HCT116 (cell line): ENCODE results near the gene ZNF417. TPM values are rescaled to one million over a fixed set of nuclear protein-coding genes. Genes with fewer than 3 reads are reported as not detected.

ENCODE experiments used
- ATAC-seq: fragments of 200-7000 bp; cut with Tn5 transposase; 2 replicates; pipeline ENCODE4 v1.9.1; 2020; ENCODE audit warnings: mild to moderate bottlenecking, moderate library complexity
- BruUV-seq: library from RNA; stranded (reverse); fragments of 400-500 nt; replicated peaks from 2 replicates; lab custom pipeline; 2021; lab: Mats Ljungman, UMichigan
- CTCF ChIA-PET: fragments of 300-600 bp; sonication (Branson Sonifier 250); formaldehyde crosslinking; loops from one replicate; lab custom pipeline; 2021; ENCODE audit warnings: antibody characterized with exemption; lab: Charles Lee
- POLR2A ChIA-PET: fragments of 300-600, 350-600 bp; sonication (Branson Sonifier 250); formaldehyde crosslinking; loops from one replicate; lab custom pipeline; 2021; ENCODE audit warnings: antibody characterized with exemption; lab: Charles Lee
- RAD21 ChIA-PET, 2 experiments: fragments of 300-600 bp; sonication (Branson Sonifier 250); formaldehyde crosslinking; loops; one replicate each; lab custom pipeline; 2023; ENCODE audit warnings: low total read pairs in 2 of 2; ENCODE audit not compliant: uncharacterized antibody in 2 of 2, unreplicated experiment in 2 of 2, low non-redundant PET in 1 of 2; lab: Charles Lee
- DNase-seq: peaks from one replicate; pipeline ENCODE4 v3.0.0-alpha.2; 2010; ENCODE audit warnings: low read depth, low spot score
- H2AFZ ChIP-seq: fragments of 200-600 bp; shearing (Covaris generic), sonication (generic); 2 replicates; pipeline ENCODE4 v1.6.1; 2017; ENCODE audit warnings: low read depth, mixed run types, mixed read lengths, antibody characterized with exemption, low read length; ENCODE audit not compliant: poor library complexity, severe bottlenecking
- H3K27ac ChIP-seq: 2 replicates; pipeline ENCODE4 v1.5.1; 2012; ENCODE audit warnings: low read depth, low read length
- H3K27me3 ChIP-seq: fragments of 200-600 bp; sonication (generic); 2 replicates; pipeline ENCODE4 v1.6.1; 2016; ENCODE audit warnings: mixed run types, low read length, mixed read lengths; ENCODE audit not compliant: insufficient read depth
- H3K36me3 ChIP-seq, 2 experiments: fragments of 200-500 bp in 1 of 2; fragments of 200-600 bp in 1 of 2; sonication (Bioruptor generic) in 1 of 2; sonication (generic) in 1 of 2; 2 replicates each; pipeline versions ENCODE4 v1.5.1 to v1.6.1; 2014 to 2016; ENCODE audit warnings: low read length in 2 of 2, inconsistent platforms in 1 of 2, mixed read lengths in 1 of 2, mixed run types in 1 of 2; ENCODE audit not compliant: insufficient read depth in 2 of 2, control insufficient read depth in 1 of 2
- H3K4me1 ChIP-seq, 2 experiments: fragments of 200-600 bp in 1 of 2; sonication (generic) in 1 of 2; 2 replicates each; pipeline versions ENCODE4 v1.5.1 to v1.6.1; 2012 to 2017; ENCODE audit warnings: low read length in 2 of 2, inconsistent platforms in 1 of 2, mild to moderate bottlenecking in 1 of 2, mixed read lengths in 1 of 2, mixed run types in 1 of 2, moderate library complexity in 1 of 2; ENCODE audit not compliant: insufficient read depth in 2 of 2, control insufficient read depth in 1 of 2
- H3K4me2 ChIP-seq: fragments of 200-600 bp; sonication (generic); 2 replicates; pipeline ENCODE4 v1.6.1; 2017; ENCODE audit warnings: mixed run types, low read length, mixed read lengths
- H3K4me3 ChIP-seq, 2 experiments: fragments of 200-600 bp in 1 of 2; sonication (generic) in 1 of 2; replicated peaks in 1 of 2; 2 replicates each; pipeline ENCODE4 v1.5.1; 2011 to 2016; ENCODE audit warnings: low read length in 2 of 2, control low read depth in 1 of 2, low read depth in 1 of 2, mild to moderate bottlenecking in 1 of 2, mixed read lengths in 1 of 2, mixed run types in 1 of 2
- H3K79me2 ChIP-seq: fragments of 200-600 bp; sonication (generic); 2 replicates; pipeline ENCODE4 v1.6.1; 2017; ENCODE audit warnings: mild to moderate bottlenecking, mixed run types, low read length, moderate library complexity, mixed read lengths; ENCODE audit not compliant: insufficient read depth
- H3K9ac ChIP-seq: fragments of 200-600 bp; sonication (generic); 2 replicates; pipeline ENCODE4 v1.6.1; 2016; ENCODE audit warnings: low read length, mixed read lengths
- H3K9me2 ChIP-seq: fragments of 200-600 bp; sonication (generic), shearing (Covaris generic); 2 replicates; pipeline ENCODE4 v1.6.1; 2017; ENCODE audit warnings: mixed run types, mild to moderate bottlenecking, moderate library complexity; ENCODE audit not compliant: insufficient read depth
- H3K9me3 ChIP-seq, 2 experiments: fragments of 200-500 bp in 1 of 2; fragments of 200-600 bp in 1 of 2; sonication (Bioruptor generic) in 1 of 2; sonication (generic) in 1 of 2; 2 replicates each; pipeline ENCODE4 v1.6.1; 2014 to 2017; ENCODE audit warnings: low read length in 2 of 2, mixed read lengths in 2 of 2, inconsistent platforms in 1 of 2, low read depth in 1 of 2, mild to moderate bottlenecking in 1 of 2, mixed run types in 1 of 2, moderate library complexity in 1 of 2; ENCODE audit not compliant: control insufficient read depth in 1 of 2, insufficient read depth in 1 of 2
- H4K20me1 ChIP-seq: fragments of 200-600 bp; sonication (generic), shearing (Covaris generic); 2 replicates; pipeline ENCODE4 v1.6.1; 2017; ENCODE audit warnings: mixed run types, mild to moderate bottlenecking, moderate library complexity; ENCODE audit not compliant: insufficient read depth
- EGR1 ChIP-seq: IDR thresholded peaks from 2 replicates; pipeline ENCODE4 v1.6.1; 2012; ENCODE audit warnings: low read depth
- EZH2phosphoT487 ChIP-seq: fragments of 200-600 bp; IDR thresholded peaks from 2 replicates; pipeline ENCODE4 v1.6.1; 2018; ENCODE audit warnings: antibody characterized with exemption, borderline replicate concordance
- FOSL1 ChIP-seq: IDR thresholded peaks from 2 replicates; pipeline ENCODE4 v1.6.1; 2012; ENCODE audit warnings: low read depth
- JUND ChIP-seq: IDR thresholded peaks from 2 replicates; pipeline ENCODE4 v1.6.1; 2012
- POLR2A ChIP-seq: IDR thresholded peaks from 2 replicates; pipeline ENCODE4 v1.7.0; 2011; ENCODE audit warnings: borderline replicate concordance; ENCODE audit not compliant: insufficient read depth, insufficient read length; ENCODE audit errors: extremely low read depth
- POLR2AphosphoS5 ChIP-seq: IDR thresholded peaks from 2 replicates; pipeline ENCODE4 v1.6.1; 2011; ENCODE audit warnings: mild to moderate bottlenecking, low read depth, low read length, moderate library complexity
- SIN3A ChIP-seq: IDR thresholded peaks from 2 replicates; pipeline ENCODE4 v1.6.1; 2012; ENCODE audit warnings: low read depth
- SP1 ChIP-seq: IDR thresholded peaks from 2 replicates; pipeline ENCODE4 v1.6.1; 2012; ENCODE audit warnings: low read depth
- SRF ChIP-seq: IDR thresholded peaks from 2 replicates; pipeline ENCODE4 v1.6.1; 2012; ENCODE audit warnings: low read depth
- TCF7L2 ChIP-seq: IDR thresholded peaks from 2 replicates; pipeline ENCODE4 v1.7.0; 2011; ENCODE audit warnings: borderline replicate concordance, inconsistent platforms; ENCODE audit not compliant: insufficient read depth, insufficient read length; ENCODE audit errors: extremely low read depth
- YY1 ChIP-seq: IDR thresholded peaks from 2 replicates; pipeline ENCODE4 v1.6.1; 2011; ENCODE audit warnings: low read length, low read depth, moderate library complexity, mild to moderate bottlenecking; ENCODE audit not compliant: insufficient replicate concordance; ENCODE audit errors: extremely low read depth
- ZNF274 ChIP-seq: fragments of 200-500 bp; sonication (Bioruptor generic); IDR thresholded peaks from 2 replicates; pipeline ENCODE4 v1.6.1; 2014; ENCODE audit warnings: mild to moderate bottlenecking, low read depth, low read length, inconsistent platforms
- intact Hi-C: fragments of 100-400 bp; cut with micrococcal nuclease; formaldehyde crosslinking; loops from 2 replicates; pipeline ENCODE4 v1.10.0; 2022
- total RNA-seq: library from RNA; stranded (reverse); gene quantifications from one replicate; pipeline ENCODE4 v1.2.1, GENCODE V29; 2021; ENCODE audit not compliant: unreplicated experiment
- TF ChIP-seq, protein P1 (sequence below): IDR thresholded peaks from 2 replicates; pipeline ENCODE4 v1.6.1; 2012; ENCODE audit warnings: low read depth
- TF ChIP-seq, protein P2 (sequence below): IDR thresholded peaks from 2 replicates; pipeline ENCODE4 v1.6.1; 2012
- TF ChIP-seq, protein P3 (sequence below): IDR thresholded peaks from 2 replicates; pipeline ENCODE4 v1.6.1; 2012
- TF ChIP-seq, protein P4 (sequence below): IDR thresholded peaks from 2 replicates; pipeline ENCODE4 v1.6.1; 2011; ENCODE audit warnings: mild to moderate bottlenecking, low read length, moderate library complexity; ENCODE audit not compliant: insufficient replicate concordance; ENCODE audit errors: extremely low read depth

ZNF417 gene
- total RNA-seq, 1 experiment from 2014 or later: 6.8 TPM

DNA sequence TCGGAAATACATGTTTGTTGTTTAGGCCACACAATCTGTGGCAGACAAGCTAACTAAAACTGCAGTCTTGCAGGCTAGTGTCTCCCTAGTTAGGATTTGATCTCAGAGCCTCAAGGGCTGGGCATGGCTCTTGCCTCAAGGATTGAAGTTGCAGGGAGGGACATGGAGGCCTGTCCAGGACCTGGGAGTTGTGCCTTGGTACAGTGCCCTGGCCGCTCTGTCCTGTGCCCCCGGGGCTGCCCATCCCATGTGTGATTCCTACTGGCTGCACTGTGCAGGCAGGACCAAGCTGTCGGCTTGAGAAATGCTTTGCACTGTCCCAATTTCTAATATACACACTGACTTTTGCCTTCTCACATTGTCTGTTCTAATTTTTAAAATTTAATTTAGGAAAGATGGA lies 38.6 kb upstream of the ZNF417 start (continued):
- TF ChIP-seq, protein P1, sequence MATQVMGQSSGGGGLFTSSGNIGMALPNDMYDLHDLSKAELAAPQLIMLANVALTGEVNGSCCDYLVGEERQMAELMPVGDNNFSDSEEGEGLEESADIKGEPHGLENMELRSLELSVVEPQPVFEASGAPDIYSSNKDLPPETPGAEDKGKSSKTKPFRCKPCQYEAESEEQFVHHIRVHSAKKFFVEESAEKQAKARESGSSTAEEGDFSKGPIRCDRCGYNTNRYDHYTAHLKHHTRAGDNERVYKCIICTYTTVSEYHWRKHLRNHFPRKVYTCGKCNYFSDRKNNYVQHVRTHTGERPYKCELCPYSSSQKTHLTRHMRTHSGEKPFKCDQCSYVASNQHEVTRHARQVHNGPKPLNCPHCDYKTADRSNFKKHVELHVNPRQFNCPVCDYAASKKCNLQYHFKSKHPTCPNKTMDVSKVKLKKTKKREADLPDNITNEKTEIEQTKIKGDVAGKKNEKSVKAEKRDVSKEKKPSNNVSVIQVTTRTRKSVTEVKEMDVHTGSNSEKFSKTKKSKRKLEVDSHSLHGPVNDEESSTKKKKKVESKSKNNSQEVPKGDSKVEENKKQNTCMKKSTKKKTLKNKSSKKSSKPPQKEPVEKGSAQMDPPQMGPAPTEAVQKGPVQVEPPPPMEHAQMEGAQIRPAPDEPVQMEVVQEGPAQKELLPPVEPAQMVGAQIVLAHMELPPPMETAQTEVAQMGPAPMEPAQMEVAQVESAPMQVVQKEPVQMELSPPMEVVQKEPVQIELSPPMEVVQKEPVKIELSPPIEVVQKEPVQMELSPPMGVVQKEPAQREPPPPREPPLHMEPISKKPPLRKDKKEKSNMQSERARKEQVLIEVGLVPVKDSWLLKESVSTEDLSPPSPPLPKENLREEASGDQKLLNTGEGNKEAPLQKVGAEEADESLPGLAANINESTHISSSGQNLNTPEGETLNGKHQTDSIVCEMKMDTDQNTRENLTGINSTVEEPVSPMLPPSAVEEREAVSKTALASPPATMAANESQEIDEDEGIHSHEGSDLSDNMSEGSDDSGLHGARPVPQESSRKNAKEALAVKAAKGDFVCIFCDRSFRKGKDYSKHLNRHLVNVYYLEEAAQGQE: no peak
- TF ChIP-seq POLR2AphosphoS5 (no peak), JUND (no peak), SP1 (no peak), SRF (no peak), EZH2phosphoT487 (no peak), YY1 (no peak), ZNF274 (no peak), FOSL1 (no peak), POLR2A (no peak)
- TF ChIP-seq, all 23 proteins: peak for 0

DNA sequence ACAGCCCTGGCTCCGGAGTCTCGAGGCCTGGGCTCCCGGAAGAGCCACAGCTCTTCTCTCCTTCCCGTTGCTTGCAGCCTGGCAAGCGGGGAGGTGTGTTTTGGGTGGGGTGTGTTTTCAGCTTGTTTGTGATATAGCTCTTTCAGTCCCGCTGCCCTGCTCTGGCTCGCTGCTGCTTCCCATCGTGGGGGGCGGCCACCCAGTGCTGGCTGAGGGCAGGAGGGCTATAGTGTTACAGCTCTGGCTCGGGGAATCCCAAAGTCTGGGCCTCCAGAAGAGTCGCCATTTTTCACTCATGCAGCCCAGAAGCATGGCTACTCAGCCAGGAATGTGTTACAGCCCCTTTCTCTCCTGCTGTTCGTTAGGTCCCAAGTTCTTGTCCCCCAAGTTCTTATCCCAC lies 33.3 kb upstream of the ZNF417 start:
- H3K9ac ChIP-seq: no peak overlapping the region
- POLR2A ChIA-PET: no interaction called here
- H3K27me3 ChIP-seq: no peaks in the 10 kb centered on the region
- no peak for DNase-seq
- H2AFZ ChIP-seq: no peak overlapping the region
- H4K20me1 ChIP-seq: no peaks in the 10 kb centered on the region
- CTCF ChIA-PET: no interaction called here
- no peak overlapping the region for H3K27ac ChIP-seq
- H3K36me3 ChIP-seq: no peaks in the 10 kb centered on the region
- H3K9me3 ChIP-seq: peaks cover 0 to 20% of the 10 kb centered on the region in 2 experiments; a peak in 2 of 4 replicates
- no peak overlapping the region for H3K4me2 ChIP-seq
- no peak overlapping the region for H3K4me3 ChIP-seq
- intact Hi-C loops: no loop called here
- no peaks in the 10 kb centered on the region for H3K4me1 ChIP-seq
- no peaks in the 10 kb centered on the region for H3K9me2 ChIP-seq
- H3K79me2 ChIP-seq: no peaks in the 10 kb centered on the region
- RAD21 ChIA-PET: no interaction called here
- no TSS peak for BruUV-seq
- no peak for ATAC-seq
- TF ChIP-seq TCF7L2: no peak
- TF ChIP-seq JUND: no peak
- TF ChIP-seq, protein P2, sequence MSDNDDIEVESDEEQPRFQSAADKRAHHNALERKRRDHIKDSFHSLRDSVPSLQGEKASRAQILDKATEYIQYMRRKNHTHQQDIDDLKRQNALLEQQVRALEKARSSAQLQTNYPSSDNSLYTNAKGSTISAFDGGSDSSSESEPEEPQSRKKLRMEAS: no peak
- TF ChIP-seq, protein P1: no peak
- TF ChIP-seq YY1: no peak
- TF ChIP-seq EZH2phosphoT487: no peak
- no peak for TF ChIP-seq EGR1
- TF ChIP-seq, protein P3, sequence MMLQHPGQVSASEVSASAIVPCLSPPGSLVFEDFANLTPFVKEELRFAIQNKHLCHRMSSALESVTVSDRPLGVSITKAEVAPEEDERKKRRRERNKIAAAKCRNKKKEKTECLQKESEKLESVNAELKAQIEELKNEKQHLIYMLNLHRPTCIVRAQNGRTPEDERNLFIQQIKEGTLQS: no peak
- TF ChIP-seq, protein P4, sequence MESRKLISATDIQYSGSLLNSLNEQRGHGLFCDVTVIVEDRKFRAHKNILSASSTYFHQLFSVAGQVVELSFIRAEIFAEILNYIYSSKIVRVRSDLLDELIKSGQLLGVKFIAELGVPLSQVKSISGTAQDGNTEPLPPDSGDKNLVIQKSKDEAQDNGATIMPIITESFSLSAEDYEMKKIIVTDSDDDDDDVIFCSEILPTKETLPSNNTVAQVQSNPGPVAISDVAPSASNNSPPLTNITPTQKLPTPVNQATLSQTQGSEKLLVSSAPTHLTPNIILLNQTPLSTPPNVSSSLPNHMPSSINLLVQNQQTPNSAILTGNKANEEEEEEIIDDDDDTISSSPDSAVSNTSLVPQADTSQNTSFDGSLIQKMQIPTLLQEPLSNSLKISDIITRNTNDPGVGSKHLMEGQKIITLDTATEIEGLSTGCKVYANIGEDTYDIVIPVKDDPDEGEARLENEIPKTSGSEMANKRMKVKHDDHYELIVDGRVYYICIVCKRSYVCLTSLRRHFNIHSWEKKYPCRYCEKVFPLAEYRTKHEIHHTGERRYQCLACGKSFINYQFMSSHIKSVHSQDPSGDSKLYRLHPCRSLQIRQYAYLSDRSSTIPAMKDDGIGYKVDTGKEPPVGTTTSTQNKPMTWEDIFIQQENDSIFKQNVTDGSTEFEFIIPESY: no peak
- no peak for TF ChIP-seq SIN3A
- no peak for TF ChIP-seq SRF
- TF ChIP-seq POLR2AphosphoS5: no peak
